DMS 273 treated with DMSO at 0.1 percent for 48 hours (cell line): ENCODE results near the gene FZR1.
"Not testable (repeated sequence)": the region's sequence is repeated elsewhere in the genome, so short reads cannot be mapped to it uniquely, and the experiment has no call there.

Experiments
- DNase-seq: peaks from one replicate; lab custom pipeline; 2025; lab: John Stamatoyannopoulos, UW

The FZR1 gene

GRCh38 chr19:3573858-3574637 is 67.9 kb downstream of the FZR1 start:
- DNase-seq, result peak; percentile 55

GRCh38 chr19:3575260-3575741 is 69.2 kb downstream of the FZR1 start:
- no peak for DNase-seq

- no peak for DNase-seq
Measured at GRCh38 chr19:3575949-3576673, 70.0 kb downstream of the FZR1 start.

- DNase-seq, result no peak
Measured at GRCh38 chr19:3576696-3577443, 70.8 kb downstream of the FZR1 start.

- DNase-seq, result no peak
Measured at GRCh38 chr19:3577723-3578344, 71.7 kb downstream of the FZR1 start.

- no peak for DNase-seq
Measured at GRCh38 chr19:3578390-3578789, 72.3 kb downstream of the FZR1 start.

GRCh38 chr19:3580156-3580934 is 74.2 kb downstream of the FZR1 start:
- no peak for DNase-seq

GRCh38 chr19:3581792-3582191 is 75.7 kb downstream of the FZR1 start:
- DNase-seq, result not testable (repeated sequence)

- not testable (repeated sequence) for DNase-seq
Measured at GRCh38 chr19:3584036-3584802, 78.1 kb downstream of the FZR1 start.

GRCh38 chr19:3585301-3586126 is 79.4 kb downstream of the FZR1 start, which contains the start of gene GIPC3:
Gene GIPC3 (plus strand): TSS chr19:3585478. CDS start chr19:3585598, 120 bp downstream.
- DNase-seq, result no peak

GRCh38 chr19:3586127-3586626 is 80.1 kb downstream of the FZR1 start:
- DNase-seq, result no peak

- no peak for DNase-seq
Measured at GRCh38 chr19:3586707-3587346, 80.7 kb downstream of the FZR1 start.
